HepG2 (cell line): ENCODE data around the gene CDC42BPG. TPM values are rescaled to one million over a fixed set of nuclear protein-coding genes. Genes with fewer than 3 reads are reported as not detected.

ENCODE experiments used
- ATAC-seq: fragments of 200-7000 bp; cut with Tn5 transposase; 3 replicates; pipeline ENCODE4 v1.9.1; 2020; ENCODE audit warnings: mild to moderate bottlenecking, moderate library complexity
- BruUV-seq: library from RNA; stranded (reverse); fragments of 400-500 nt; replicated peaks from 2 replicates; lab custom pipeline; 2021; lab: Mats Ljungman, UMichigan
- CTCF ChIA-PET: fragments of 300-600 bp; formaldehyde crosslinking; extraction: SDS; loops from one replicate; lab custom pipeline; 2021; ENCODE audit warnings: low total read pairs, inconsistent platforms, low intra/inter-chr PET ratio; lab: Yijun Ruan, JAX
- POLR2A ChIA-PET: fragments of 350-600 bp; sonication (Branson Sonifier 250); formaldehyde crosslinking; loops from one replicate; lab custom pipeline; 2020; ENCODE audit warnings: antibody characterized with exemption, inconsistent platforms; lab: Yijun Ruan, JAX
- DNase-seq: peaks from one replicate; pipeline ENCODE4 v3.0.0-alpha.2; 2015; ENCODE audit warnings: low spot score
- FAIRE-seq: peaks from 3 replicates; lab custom pipeline; 2011; peaks lifted over from hg19 to GRCh38; lab: Jason Lieb, UNC
- H2AFZ ChIP-seq: one replicate; pipeline ENCODE4 v1.6.1; 2011; ENCODE audit warnings: low read length, inconsistent platforms
- H3K27ac ChIP-seq: fragments of 300-600 bp; 3 replicates; pipeline ENCODE4 v1.8.0; 2011; ENCODE audit warnings: mixed run types, mild to moderate bottlenecking, mixed read lengths, low read length, inconsistent platforms; ENCODE audit not compliant: insufficient read depth; ENCODE audit errors: extremely low read length
- H3K27me3 ChIP-seq, 2 experiments: fragments of 200-600 bp in 1 of 2; 2 replicates in 1 of 2; 3 replicates in 1 of 2; pipeline versions ENCODE4 v1.6.0 to v1.8.0; 2011; ENCODE audit warnings: low read length in 2 of 2, mild to moderate bottlenecking in 2 of 2, moderate library complexity in 2 of 2, inconsistent platforms in 1 of 2; ENCODE audit not compliant: insufficient read depth in 2 of 2, control insufficient read depth in 1 of 2
- H3K36me3 ChIP-seq, 2 experiments: fragments of 200-600 bp in 1 of 2; replicated peaks in 1 of 2; 2 replicates in 1 of 2; 3 replicates in 1 of 2; pipeline versions ENCODE4 v1.5.1 to v1.8.0; 2011; ENCODE audit warnings: low read length in 2 of 2, inconsistent platforms in 1 of 2; ENCODE audit not compliant: insufficient read depth in 2 of 2, control insufficient read depth in 1 of 2
- H3K4me1 ChIP-seq: 2 replicates; pipeline ENCODE4 v1.5.1; 2012; ENCODE audit warnings: low read length, inconsistent platforms; ENCODE audit not compliant: insufficient read depth
- H3K4me2 ChIP-seq: 2 replicates; pipeline ENCODE4 v1.6.0; 2011; ENCODE audit warnings: low read depth, low read length, inconsistent platforms
- H3K4me3 ChIP-seq, 3 experiments: fragments of 200-600 bp in 1 of 3; sonication (generic), shearing (Covaris generic) in 1 of 3; replicated peaks in 1 of 3; 2 replicates each; pipeline ENCODE4 v1.5.1; 2011 to 2016; ENCODE audit warnings: low read length in 3 of 3, inconsistent platforms in 2 of 3, low read depth in 2 of 3, mild to moderate bottlenecking in 2 of 3, control low read depth in 1 of 3, mixed read lengths in 1 of 3; ENCODE audit not compliant: insufficient read depth in 1 of 3
- H3K79me2 ChIP-seq: one replicate; pipeline ENCODE4 v1.6.1; 2011; ENCODE audit warnings: low read length, inconsistent platforms; ENCODE audit not compliant: insufficient read depth
- H3K9ac ChIP-seq: 2 replicates; pipeline ENCODE4 v1.6.0; 2011; ENCODE audit warnings: mild to moderate bottlenecking, low read depth, low read length, inconsistent platforms; ENCODE audit not compliant: insufficient read depth
- H3K9me3 ChIP-seq: 2 replicates; pipeline ENCODE4 v1.5.1; 2012; ENCODE audit warnings: mild to moderate bottlenecking, low read length
- H4K20me1 ChIP-seq: 2 replicates; pipeline ENCODE4 v1.6.0; 2011; ENCODE audit warnings: inconsistent platforms, mild to moderate bottlenecking, low read length, moderate library complexity; ENCODE audit not compliant: insufficient read depth
- ATF6 ChIP-seq: sonication (generic); formaldehyde crosslinking; conservative IDR thresholded peaks from 2 replicates; pipeline ENCODE4 v1.4.0; 2020; ENCODE audit warnings: missing genetic modification reagents
- KMT2B ChIP-seq: IDR thresholded peaks from 2 replicates; pipeline ENCODE4 v1.6.1; 2016; ENCODE audit warnings: missing genetic modification reagents, missing compliant biosample characterization
- NPAS2 ChIP-seq: sonication (generic); formaldehyde crosslinking; IDR thresholded peaks from 2 replicates; pipeline ENCODE4 v1.8.0; 2022; ENCODE audit warnings: mild to moderate bottlenecking, missing genetic modification reagents, borderline replicate concordance
- ZNF672 ChIP-seq: sonication (generic); formaldehyde crosslinking; IDR thresholded peaks from 2 replicates; pipeline ENCODE4 v1.8.1; 2022; ENCODE audit warnings: missing genetic modification reagents
- WGBS: methylation state at CpG from one replicate; pipeline ENCODE4 v1.1.6; 2017; ENCODE audit warnings: low lambda C conversion rate; 5-methylcytosine and 5-hydroxymethylcytosine counted together
- in situ Hi-C: cut with HindIII; loops from 2 replicates; pipeline ENCODE4 v1.10.0; 2017; ENCODE audit warnings: low pct_unique_long_range_greater_than_20kb; ENCODE audit not compliant: extremely low pct_ligation_motif_present
- intact Hi-C: fragments of 100-400 bp; cut with micrococcal nuclease; formaldehyde crosslinking; loops from one replicate; pipeline ENCODE4 v1.10.0; 2022; ENCODE audit not compliant: unreplicated experiment
- polyA plus RNA-seq, 8 experiments: library from polyadenylated mRNA; depleted of rRNA in 3 of 8; stranded (reverse) in 7 of 8; unstranded in 1 of 8; fragments of >200 nt; fragmentation: Illumina TruSeq in 4 of 8; extraction: Trizol in 4 of 8; gene quantifications; 2 replicates each; pipeline versions ENCODE4 v1.2.1 to v1.2.3, GENCODE V29; 2011 to 2016; ENCODE audit warnings: low read depth in 4 of 8, missing spikeins in 1 of 8, mixed read lengths in 1 of 8; ENCODE audit not compliant: insufficient read depth in 1 of 8
- total RNA-seq, 5 experiments: library from RNA; depleted of rRNA; stranded (reverse); fragments of >200 nt; fragmentation: Illumina TruSeq; extraction: Trizol; gene quantifications; 2 replicates each; pipeline ENCODE4 v1.2.3, GENCODE V29; 2016; ENCODE audit warnings: low read depth in 1 of 5

The CDC42BPG gene
- total and polyA plus RNA-seq, 2 of the 13 experiments (the other 11 are each of a cell fraction or from before 2014, with no cell fraction given) = 0.55 to 1.4 TPM

- no peak for TF ChIP-seq ATF6 (CRISPR knock-in tag)
These were observed 43.4 kb upstream of the CDC42BPG start (continued) for GRCh38 chr11:64887757-64888405.

GRCh38 chr11:64887234-64887756 is 42.8 kb upstream of the CDC42BPG start:
- Histone ChIP-seq H3K9me3 (no peaks in the 10 kb centered on the region), H3K36me3 (no peaks in the 10 kb centered on the region), H3K4me2 (peak overlapping the region; percentile 98), H3K27me3 (no peaks in the 10 kb centered on the region), H3K27ac (no peak overlapping the region), H3K4me3 (peak overlapping the region; percentile 19 to 76 (median 42)), H3K4me1 (peaks cover 88% of the 10 kb centered on the region), H3K9ac (no peak overlapping the region; the same call in 1 of the 2 replicates), H4K20me1 (peaks cover 10% of the 10 kb centered on the region; the same call in 1 of the 2 replicates), H2AFZ (no peak overlapping the region), H3K79me2 (peaks cover 18% of the 10 kb centered on the region)
- 38% methylated on average over 8 of the region's 8 CpGs for WGBS
- DNase-seq (no peak), ATAC-seq (peak; percentile 21), FAIRE-seq (no peak)
- ChIA-PET POLR2A (interaction anchor here (0.9 to 11.5 kb wide), 8 partner anchors 11 to 109 kb away, joined by 3 to 132 read pairs (median 10); partner anchors contain the start of genes BATF2, EHD1, GPHA2 and SF1), CTCF (interaction anchor here (1.5 kb wide), 1 partner anchor 40 kb away, joined by 16 read pairs; no protein-coding TSS in a partner anchor)
- intact Hi-C loops = no loop called here
- in situ Hi-C loops = no loop called here
- no TSS peak for BruUV-seq
- TF ChIP-seq ZNF672 (CRISPR knock-in tag) = peak; percentile 35; the same call in 1 of the 2 replicates
- 0 out of 2 replicates have a peak, but pooled peaks have one; percentile 8 for TF ChIP-seq KMT2B (CRISPR knock-in tag)
- no peak for TF ChIP-seq NPAS2 (CRISPR knock-in tag)
